Rectal smooth muscle tissue (tissue), 1 donor: ENCODE results near the gene SRA1.
"Not testable (repeated sequence)": the region's sequence is repeated elsewhere in the genome, so short reads cannot be mapped to it uniquely, and the experiment has no call there.

Experiments
- H3K27ac ChIP-seq: one replicate; pipeline ENCODE4 v1.7.0; 2013; ENCODE audit warnings: low read depth, low read length, inconsistent platforms
- H3K27me3 ChIP-seq: one replicate; pipeline ENCODE4 v1.7.0; 2013; ENCODE audit warnings: low read length; ENCODE audit not compliant: control insufficient read depth, insufficient read depth
- H3K36me3 ChIP-seq: one replicate; pipeline ENCODE4 v1.7.0; 2013; ENCODE audit warnings: low read length; ENCODE audit not compliant: control insufficient read depth, insufficient read depth
- H3K4me1 ChIP-seq: one replicate; pipeline ENCODE4 v1.7.0; 2013; ENCODE audit warnings: low read length; ENCODE audit not compliant: control insufficient read depth, insufficient read depth
- H3K4me3 ChIP-seq: one replicate; pipeline ENCODE4 v1.7.0; 2013; ENCODE audit warnings: low read length
- H3K9ac ChIP-seq: one replicate; pipeline ENCODE4 v1.7.0; 2013; ENCODE audit warnings: low read length

Gene SRA1

DNA sequence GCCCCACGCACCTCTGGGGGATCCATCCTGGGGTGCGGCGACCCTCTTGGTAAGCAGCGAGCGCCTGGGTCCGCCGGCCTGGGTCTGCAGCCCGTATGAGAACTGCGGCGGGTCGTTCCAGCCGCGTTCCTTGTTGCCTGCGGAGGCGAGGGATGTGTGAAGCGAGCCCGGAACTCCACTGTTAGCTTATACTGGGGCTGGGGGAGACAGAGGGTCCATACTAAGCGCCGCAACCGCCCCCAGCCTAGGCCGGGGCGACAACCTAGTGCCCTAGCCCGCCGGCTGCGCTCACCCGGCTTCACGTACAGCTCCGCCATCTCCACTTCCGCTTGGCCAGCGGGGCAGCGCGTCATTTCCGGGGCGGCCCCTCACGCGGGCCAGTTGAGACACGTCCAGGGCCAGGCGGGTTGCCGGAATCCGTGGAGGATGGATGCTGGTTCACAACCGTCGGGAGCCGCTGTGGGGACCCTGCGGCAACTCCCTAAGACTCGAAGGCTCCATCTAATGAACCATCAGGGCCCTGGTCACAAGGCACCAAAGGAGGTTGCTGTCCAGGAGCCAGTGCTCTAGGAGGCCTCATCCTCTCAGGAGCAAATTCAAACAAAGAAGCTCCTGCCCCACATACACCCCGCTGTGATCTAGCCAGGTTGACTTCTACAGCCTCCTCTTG lies at the start of gene SRA1:
SRA1 (minus strand) TSS at position 338 of the 670 bp plus-strand sequence; CDS start at position 317, 21 bp downstream.
- peak within 1 kb of the TSS; percentile 73 for H3K9ac ChIP-seq
- H3K4me1 ChIP-seq: peaks cover 11% of the 10 kb centered on the region
- H3K4me3 ChIP-seq: peak within 1 kb of the TSS; percentile 88
- H3K27ac ChIP-seq: peak within 1 kb of the TSS; percentile 87
- no peaks in the 10 kb centered on the region for H3K27me3 ChIP-seq
- H3K36me3 ChIP-seq: peaks cover 6% of the 10 kb centered on the region

DNA sequence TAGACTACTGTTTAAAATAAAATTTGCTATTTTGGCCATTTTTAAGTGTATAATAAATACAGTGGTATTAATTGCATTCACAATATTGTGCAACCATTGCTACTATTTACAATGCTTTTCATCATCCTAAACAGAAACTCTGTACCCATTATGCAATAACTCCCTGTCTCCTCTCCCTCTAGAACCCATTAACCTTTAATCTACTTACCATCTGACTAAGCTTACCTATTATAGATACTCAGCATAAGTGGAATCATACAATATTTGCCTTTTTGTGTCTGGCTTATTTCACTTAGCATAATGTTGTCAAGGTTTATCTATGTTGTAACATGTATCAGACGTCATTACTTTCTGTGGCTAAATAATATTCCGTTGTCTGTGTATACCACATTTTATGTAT lies 49.8 kb upstream of the SRA1 start:
- H3K36me3 ChIP-seq: no peaks in the 10 kb centered on the region
- no peaks in the 10 kb centered on the region for H3K4me1 ChIP-seq
- H3K27me3 ChIP-seq: no peaks in the 10 kb centered on the region
- no peak overlapping the region for H3K9ac ChIP-seq
- H3K27ac ChIP-seq: no peak overlapping the region
- H3K4me3 ChIP-seq: no peak overlapping the region

DNA sequence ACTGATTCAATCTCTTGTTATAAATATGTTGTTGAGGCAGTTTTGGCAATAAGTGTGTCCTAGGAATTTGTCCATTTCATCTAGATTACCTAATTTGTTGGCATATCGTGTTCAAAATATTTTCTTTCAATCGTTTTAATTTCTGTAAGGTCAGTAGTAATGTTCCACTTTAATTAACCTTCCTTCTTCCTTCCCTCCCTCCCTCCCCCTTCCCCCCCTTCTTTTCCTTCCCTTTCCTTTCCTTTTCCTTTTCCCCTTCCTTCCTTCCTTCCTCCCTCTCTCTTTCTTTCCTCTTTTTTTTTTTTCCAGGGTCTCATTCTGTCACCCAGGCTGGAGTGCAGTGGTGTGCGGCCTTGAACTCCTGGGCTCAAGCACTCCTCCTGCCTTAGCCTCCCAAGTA lies 48.6 kb upstream of the SRA1 start:
- no peaks in the 10 kb centered on the region for H3K4me1 ChIP-seq
- H3K9ac ChIP-seq: no peak overlapping the region
- no peaks in the 10 kb centered on the region for H3K27me3 ChIP-seq
- no peak overlapping the region for H3K4me3 ChIP-seq
- no peak overlapping the region for H3K27ac ChIP-seq
- no peaks in the 10 kb centered on the region for H3K36me3 ChIP-seq

DNA sequence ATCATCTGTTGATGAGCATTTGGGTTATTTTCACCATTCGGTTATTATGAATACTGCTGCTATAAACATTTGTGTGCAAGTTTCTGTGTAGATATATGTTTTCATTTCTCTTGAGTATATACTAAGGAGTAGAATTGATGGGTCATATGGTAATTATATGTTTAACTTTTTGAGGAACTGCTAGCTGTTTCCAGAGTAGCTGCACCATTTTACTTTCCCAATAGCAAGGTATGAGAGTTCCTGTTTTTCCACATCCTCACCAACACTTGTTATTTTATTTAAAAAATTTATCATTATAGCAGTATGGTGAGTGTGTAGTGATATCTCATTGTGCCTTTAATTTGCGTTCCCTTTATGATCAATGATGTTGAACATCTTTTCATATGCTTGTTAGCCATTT lies 46.5 kb upstream of the SRA1 start:
- no peak overlapping the region for H3K4me3 ChIP-seq
- no peak overlapping the region for H3K9ac ChIP-seq
- H3K4me1 ChIP-seq: no peaks in the 10 kb centered on the region
- no peaks in the 10 kb centered on the region for H3K36me3 ChIP-seq
- H3K27ac ChIP-seq: no peak overlapping the region
- no peaks in the 10 kb centered on the region for H3K27me3 ChIP-seq

DNA sequence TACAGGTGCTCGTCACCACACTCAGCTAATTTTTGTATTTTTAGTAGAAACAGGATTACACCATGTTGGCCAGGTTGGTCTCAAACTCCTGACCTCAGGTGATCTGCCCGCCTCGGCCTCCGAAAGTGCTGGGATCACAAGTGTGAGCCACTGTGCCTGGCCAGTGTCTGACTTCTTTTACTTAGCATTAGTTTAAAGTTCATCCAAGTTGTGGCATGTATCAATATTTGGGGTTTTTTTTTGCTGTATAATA lies 46.1 kb upstream of the SRA1 start:
- H3K4me1 ChIP-seq: not testable (repeated sequence)

DNA sequence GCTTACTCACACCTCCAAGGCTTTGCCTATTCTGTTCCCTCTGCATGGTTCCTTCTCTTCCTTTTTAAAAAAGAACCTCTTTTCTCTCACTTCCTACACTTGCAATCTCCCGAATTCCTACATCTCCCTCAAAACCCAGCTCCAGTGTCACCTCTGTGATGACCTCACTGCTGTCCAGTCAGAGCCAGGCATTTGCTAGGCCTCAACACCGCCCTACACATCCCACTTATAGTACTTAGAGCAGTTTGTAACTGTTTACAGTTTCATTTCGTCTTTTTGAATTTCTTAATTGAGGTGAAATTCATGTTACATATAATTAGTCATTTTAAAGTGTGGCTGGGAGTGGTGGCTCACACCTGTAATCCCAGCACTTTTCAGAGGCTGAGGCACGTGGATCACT lies 44.9 kb upstream of the SRA1 start:
- no peak overlapping the region for H3K9ac ChIP-seq
- H3K4me3 ChIP-seq: no peak overlapping the region
- no peaks in the 10 kb centered on the region for H3K36me3 ChIP-seq
- H3K27ac ChIP-seq: no peak overlapping the region
- H3K4me1 ChIP-seq: no peaks in the 10 kb centered on the region
- H3K27me3 ChIP-seq: no peaks in the 10 kb centered on the region

More for the DNA sequence above, 46.1 kb upstream of the SRA1 start:
- H3K36me3 ChIP-seq, H3K27ac ChIP-seq, H3K4me3 ChIP-seq, H3K27me3 ChIP-seq, H3K9ac ChIP-seq: not testable (repeated sequence)

- H3K27ac ChIP-seq: no peak overlapping the region
- H3K27me3 ChIP-seq: no peaks in the 10 kb centered on the region
- no peaks in the 10 kb centered on the region for H3K4me1 ChIP-seq
- H3K4me3 ChIP-seq: no peak overlapping the region
- H3K36me3 ChIP-seq: no peaks in the 10 kb centered on the region
- H3K9ac ChIP-seq: no peak overlapping the region
These were observed 42.8 kb upstream of the SRA1 start for GRCh38 chr5:140600096-140600495.

DNA sequence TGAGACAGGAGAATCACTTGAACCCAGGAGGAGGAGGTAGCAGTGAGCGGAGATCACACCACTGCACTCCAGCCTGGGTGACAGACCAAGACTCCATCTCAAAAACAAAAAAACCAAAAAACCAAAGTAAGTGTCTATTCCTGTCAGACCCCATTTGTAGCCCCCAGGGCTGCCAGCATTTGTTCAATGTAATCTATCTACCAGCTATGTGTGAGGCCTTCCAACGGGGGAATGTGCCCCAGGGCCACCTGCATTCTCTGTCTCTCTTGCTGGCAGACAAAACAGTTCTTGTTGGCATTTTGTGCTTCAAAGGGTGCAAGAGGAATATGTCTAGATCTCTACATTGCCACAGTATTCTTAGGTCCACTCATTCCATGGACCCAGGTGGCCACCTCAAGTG lies 41.6 kb upstream of the SRA1 start:
- Histone ChIP-seq H3K9ac (no peak overlapping the region), H3K4me3 (no peak overlapping the region), H3K27ac (no peak overlapping the region), H3K4me1 (no peaks in the 10 kb centered on the region), H3K36me3 (no peaks in the 10 kb centered on the region), H3K27me3 (no peaks in the 10 kb centered on the region)

DNA sequence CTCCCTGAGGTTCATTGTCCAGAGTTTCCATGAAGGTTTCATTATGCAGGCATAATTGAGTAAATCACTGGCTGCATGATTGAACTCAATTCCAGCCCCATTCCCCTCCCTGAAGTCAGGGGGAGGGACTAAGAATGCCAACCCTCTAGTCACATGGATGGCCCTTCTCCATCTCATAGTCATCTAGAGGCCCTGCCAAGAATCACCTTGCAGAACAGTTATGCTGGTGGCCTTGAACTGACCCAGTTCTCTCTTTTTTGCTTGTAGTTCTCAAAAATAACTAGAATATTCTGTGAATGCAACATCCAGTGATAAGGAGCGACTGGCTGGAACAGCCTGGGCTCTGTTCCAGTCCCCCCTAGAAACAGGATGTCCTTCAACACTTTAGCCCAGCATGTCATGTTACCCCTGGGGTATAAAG lies 39.1 kb upstream of the SRA1 start:
- Histone ChIP-seq H3K27ac (no peak overlapping the region), H3K36me3 (no peaks in the 10 kb centered on the region), H3K27me3 (no peaks in the 10 kb centered on the region), H3K4me1 (no peaks in the 10 kb centered on the region), H3K9ac (no peak overlapping the region), H3K4me3 (no peak overlapping the region)

DNA sequence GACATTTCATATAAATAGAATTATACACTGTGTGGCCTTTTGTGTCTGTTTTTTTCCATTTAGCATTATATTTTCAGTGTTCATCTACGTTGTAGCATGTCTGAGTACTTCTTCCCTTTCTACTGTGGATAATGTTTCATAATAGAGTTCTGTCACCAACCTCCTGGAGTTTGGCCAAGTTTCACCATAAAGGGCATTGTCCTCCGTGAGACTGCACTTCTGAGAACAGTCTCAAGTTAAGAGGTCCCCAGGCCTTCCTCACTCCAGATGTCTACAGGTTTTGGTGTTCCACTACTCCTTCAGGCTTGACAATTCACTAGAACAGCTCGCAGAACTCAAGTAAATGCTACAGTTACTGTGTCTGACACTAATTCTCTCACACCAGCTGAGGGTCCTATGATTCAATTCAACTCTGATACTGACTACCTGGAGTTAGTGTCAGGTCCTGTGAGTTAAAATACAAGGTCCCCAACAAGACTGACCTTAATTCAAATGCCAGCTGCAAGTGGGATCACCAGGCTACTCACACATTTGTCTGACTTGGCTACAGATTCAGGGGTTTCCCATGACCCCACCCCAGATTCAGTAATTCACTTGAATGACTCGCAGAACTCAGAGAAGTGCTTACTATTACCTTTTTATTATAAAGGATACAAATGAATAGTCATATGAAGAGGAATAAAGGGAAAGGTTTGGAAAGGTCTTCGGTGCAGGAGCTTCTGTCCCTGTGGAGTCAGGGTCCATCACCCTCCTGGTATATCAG lies 38.4 kb upstream of the SRA1 start:
- Histone ChIP-seq H3K4me3 (no peak overlapping the region), H3K27ac (no peak overlapping the region), H3K9ac (no peak overlapping the region), H3K27me3 (no peaks in the 10 kb centered on the region), H3K36me3 (no peaks in the 10 kb centered on the region), H3K4me1 (no peaks in the 10 kb centered on the region)

GRCh38 chr5:140594169-140594568 lies 36.9 kb upstream of the SRA1 start:
- no peak overlapping the region for H3K4me3 ChIP-seq
- no peaks in the 10 kb centered on the region for H3K27me3 ChIP-seq
- no peaks in the 10 kb centered on the region for H3K36me3 ChIP-seq
- no peak overlapping the region for H3K27ac ChIP-seq
- H3K9ac ChIP-seq: no peak overlapping the region
- H3K4me1 ChIP-seq: no peaks in the 10 kb centered on the region

GRCh38 chr5:140593070-140593469 lies 35.8 kb upstream of the SRA1 start:
- H3K36me3 ChIP-seq, H3K27me3 ChIP-seq, H3K27ac ChIP-seq, H3K9ac ChIP-seq, H3K4me3 ChIP-seq, H3K4me1 ChIP-seq: not testable (repeated sequence)

DNA sequence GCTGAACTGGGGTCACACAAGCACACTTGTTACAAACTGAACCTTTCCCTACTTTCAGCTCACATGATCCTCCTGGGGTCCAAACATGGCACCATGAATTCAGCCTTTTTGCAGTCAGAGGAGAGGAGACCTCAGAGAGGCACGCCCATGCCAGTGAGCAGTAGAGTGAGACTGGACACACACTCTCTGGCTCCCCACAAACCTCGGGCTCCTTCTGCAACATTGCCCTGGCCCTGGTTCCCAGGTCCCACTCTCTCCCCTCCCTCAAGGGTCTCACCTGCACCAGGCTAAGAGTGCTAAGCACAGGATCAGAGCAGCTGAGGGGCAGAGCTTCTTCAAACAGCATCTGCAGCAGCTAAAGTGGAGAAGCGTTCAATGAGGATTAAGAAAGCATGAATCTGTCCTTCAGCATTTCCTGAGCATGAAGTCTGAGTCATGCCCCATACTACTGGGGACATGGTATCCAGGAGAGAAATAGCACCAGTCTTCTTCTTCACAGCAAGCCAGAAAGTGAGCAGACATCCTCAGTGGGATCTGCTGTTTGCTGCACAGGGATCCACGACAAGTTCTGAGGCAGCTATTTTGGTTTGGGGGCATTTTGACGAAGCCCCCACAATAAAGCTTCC lies 34.6 kb upstream of the SRA1 start:
- H3K4me1 ChIP-seq: no peaks in the 10 kb centered on the region
- H3K27me3 ChIP-seq: no peaks in the 10 kb centered on the region
- no peak overlapping the region for H3K27ac ChIP-seq
- H3K4me3 ChIP-seq: no peak overlapping the region
- H3K9ac ChIP-seq: no peak overlapping the region
- no peaks in the 10 kb centered on the region for H3K36me3 ChIP-seq
